Endothelial cell of umbilical vein (primary cell): ENCODE results near the gene TPTE2.
"Not testable (repeated sequence)": the region's sequence is repeated elsewhere in the genome, so short reads cannot be mapped to it uniquely, and the experiment has no call there.

Experiments used
- CTCF ChIP-seq, 2 donors: IDR thresholded peaks; 1 replicate in 1 of 2; 2 replicates in 1 of 2; pipeline ENCODE4 v1.5.1; 2011; ENCODE audit warnings: low read length in 2 of 2, mild to moderate bottlenecking in 2 of 2, moderate library complexity in 2 of 2, control low read depth in 1 of 2, inconsistent platforms in 1 of 2, low read depth in 1 of 2; ENCODE audit not compliant: insufficient read depth in 1 of 2; ENCODE audit errors: extremely low read depth in 1 of 2
- EZH2 ChIP-seq: IDR thresholded peaks from 2 replicates; pipeline ENCODE4 v1.6.1; 2012; ENCODE audit warnings: borderline replicate concordance, low read depth, mild to moderate bottlenecking, moderate library complexity, low read length, inconsistent platforms; ENCODE audit not compliant: severe bottlenecking
- FOS ChIP-seq: IDR thresholded peaks from 2 replicates; pipeline ENCODE4 v1.6.1; 2011; ENCODE audit warnings: mild to moderate bottlenecking, low read length, moderate library complexity, borderline replicate concordance; ENCODE audit not compliant: insufficient read depth
- GATA2 ChIP-seq: IDR thresholded peaks from 2 replicates; pipeline ENCODE4 v1.7.0; 2011; ENCODE audit warnings: low read depth, mild to moderate bottlenecking, moderate library complexity, mixed read lengths, low read length; ENCODE audit not compliant: insufficient read length, insufficient read depth
- JUN ChIP-seq: IDR thresholded peaks from 2 replicates; pipeline ENCODE4 v1.6.1; 2011; ENCODE audit warnings: borderline replicate concordance, low read depth; ENCODE audit not compliant: insufficient read length, insufficient read depth
- MAX ChIP-seq: IDR thresholded peaks from 2 replicates; pipeline ENCODE4 v1.6.1; 2011; ENCODE audit not compliant: insufficient read depth, insufficient read length
- MYC ChIP-seq: IDR thresholded peaks from one replicate; pipeline ENCODE4 v1.6.1; 2011; ENCODE audit warnings: mild to moderate bottlenecking, low read depth, low read length
- POLR2A ChIP-seq: IDR thresholded peaks from 2 replicates; pipeline ENCODE4 v1.6.1; 2012; ENCODE audit warnings: low read depth, mild to moderate bottlenecking, control low read depth, low read length
- POLR2AphosphoS5 ChIP-seq: IDR thresholded peaks from 2 replicates; pipeline ENCODE4 v1.6.1; 2012; ENCODE audit warnings: low read depth, mild to moderate bottlenecking, control low read depth, low read length, moderate library complexity; ENCODE audit not compliant: insufficient read depth

- not testable (repeated sequence) for TF ChIP-seq CTCF (IDR thresholded peaks at IDR 0.05; ENCODE audit: extremely low read depth in 1 of 2, insufficient read depth in 1 of 2, low read depth in 1 of 2, low read length in 2 of 2); POLR2A; GATA2; EZH2; POLR2AphosphoS5; MAX; FOS; MYC; JUN
Observed at GRCh38 chr13:19507623-19508022, 53.7 kb downstream of the TPTE2 start.
